T-cell (primary cell): ENCODE data around the gene HDAC9. TPM values are rescaled to one million over a fixed set of nuclear protein-coding genes. Genes with fewer than 3 reads are reported as not detected.
A peak's percentile ranks its signal among the peaks of the same experiment; 100 is the strongest.

Experiments used
- ATAC-seq, 4 experiments: fragments of 200-7000 bp in 3 of 4; fragments of 150-1000 bp in 1 of 4; cut with Tn5 transposase; replicated peaks in 1 of 4; 1 replicate in 3 of 4; 2 replicates in 1 of 4; pipeline ENCODE4 v1.10.0; 2021; ENCODE audit warnings: moderate library complexity in 3 of 4, mild to moderate bottlenecking in 2 of 4, moderate number of reproducible peaks in 1 of 4
- CTCF ChIA-PET, 2 donors: fragments of 300-600 bp; sonication (Branson Sonifier 250); formaldehyde crosslinking; loops; one replicate each; lab custom pipeline; 2022; ENCODE audit warnings: antibody characterized with exemption in 2 of 2; lab: Charles Lee
- POLR2A ChIA-PET, 2 donors: fragments of 300-600 bp; sonication (Branson Sonifier 250); formaldehyde crosslinking; loops; one replicate each; lab custom pipeline; 2022; ENCODE audit warnings: antibody characterized with exemption in 2 of 2; lab: Charles Lee
- DNase-seq, 35 experiments: peaks; one replicate each; pipeline versions ENCODE4 v3.0.0 to v3.0.0-alpha.2; 2013 to 2023
- H3K27ac ChIP-seq: one replicate; pipeline ENCODE4 v1.5.1; 2013; ENCODE audit warnings: low read length
- H3K27me3 ChIP-seq, 2 experiments: replicated peaks in 1 of 2; 1 replicate in 1 of 2; 2 replicates in 1 of 2; pipeline versions ENCODE4 v1.6.1 to v1.7.0; 2013; ENCODE audit warnings: low read length in 1 of 2, mixed read lengths in 1 of 2; ENCODE audit not compliant: control insufficient read depth in 2 of 2, insufficient read depth in 2 of 2; ENCODE audit errors: extremely low read depth in 1 of 2
- H3K36me3 ChIP-seq, 2 donors: 1 replicate in 1 of 2; 2 replicates in 1 of 2; pipeline versions ENCODE4 v1.6.1 to v1.7.0; 2013; ENCODE audit warnings: low read length in 1 of 2; ENCODE audit not compliant: control insufficient read depth in 2 of 2, insufficient read depth in 1 of 2; ENCODE audit errors: extremely low read depth in 1 of 2
- H3K4me1 ChIP-seq, 2 experiments: 1 replicate in 1 of 2; 2 replicates in 1 of 2; pipeline versions ENCODE4 v1.6.1 to v1.7.0; 2013; ENCODE audit warnings: low read length in 2 of 2, mixed read lengths in 1 of 2; ENCODE audit not compliant: insufficient read depth in 2 of 2, control insufficient read depth in 1 of 2; ENCODE audit errors: extremely low read depth in 1 of 2
- H3K4me3 ChIP-seq, 2 donors: 1 replicate in 1 of 2; 2 replicates in 1 of 2; pipeline versions ENCODE4 v1.5.1 to v1.7.0; 2013; ENCODE audit warnings: mild to moderate bottlenecking in 2 of 2, low read length in 1 of 2, moderate library complexity in 1 of 2; ENCODE audit not compliant: control insufficient read depth in 1 of 2; ENCODE audit errors: extremely low read depth in 1 of 2
- H3K9me3 ChIP-seq: 2 replicates; pipeline ENCODE4 v1.7.0; 2013
- H3K27ac Mint-ChIP-seq, 2 donors: one replicate each; pipeline ENCODE4 v1.8.0; 2020 to 2021; ENCODE audit warnings: mild to moderate bottlenecking in 2 of 2, mixed read lengths in 2 of 2
- H3K27me3 Mint-ChIP-seq, 2 donors: one replicate each; pipeline ENCODE4 v1.8.0; 2021 to 2022; ENCODE audit warnings: mixed read lengths in 2 of 2
- H3K36me3 Mint-ChIP-seq: one replicate; pipeline ENCODE4 v1.8.0; 2021; ENCODE audit warnings: mixed read lengths
- H3K4me1 Mint-ChIP-seq, 3 donors: one replicate each; pipeline ENCODE4 v1.8.0; 2020 to 2022; ENCODE audit warnings: mixed read lengths in 3 of 3, mild to moderate bottlenecking in 1 of 3
- H3K4me3 Mint-ChIP-seq, 3 donors: one replicate each; pipeline ENCODE4 v1.8.0; 2020 to 2022; ENCODE audit warnings: mild to moderate bottlenecking in 3 of 3, mixed read lengths in 3 of 3, moderate library complexity in 3 of 3
- H3K9me3 Mint-ChIP-seq, 3 donors: one replicate each; pipeline ENCODE4 v1.8.0; 2020 to 2022; ENCODE audit warnings: mixed read lengths in 3 of 3
- WGBS: methylation state at CpG from one replicate; pipeline ENCODE4 v1.1.5; 2013; ENCODE audit warnings: missing lambda C conversion rate; ENCODE audit not compliant: insufficient coverage; 5-methylcytosine and 5-hydroxymethylcytosine counted together
- total RNA-seq, 35 experiments: library from RNA in 6 of 35; stranded (reverse) in 6 of 35; fragments of 120-200 nt in 1 of 35; gene quantifications; one replicate each; pipeline versions ENCODE4 v1.2.1 to v1.2.4 and lab custom pipeline; 2013 to 2026

The HDAC9 gene
- total RNA-seq, 5 donors from 2014 or later (not counting 1 experiment from before 2014, with no cell fraction given) = 2.8 to 6.7 (median 4.7) TPM

- ATAC-seq = no peak
- no peaks in the 10 kb centered on the region for H3K27me3 Mint-ChIP-seq
- peak overlapping the region in 1 of 3 donors; percentile 1 for H3K4me3 Mint-ChIP-seq
- H3K9me3 Mint-ChIP-seq = no peaks in the 10 kb centered on the region
- no peak overlapping the region for H3K27ac Mint-ChIP-seq
- 54% methylated on average over 2 of the region's 10 CpGs for WGBS
- no peaks in the 10 kb centered on the region for H3K36me3 ChIP-seq
- no peak overlapping the region for H3K27ac ChIP-seq
- no peaks in the 10 kb centered on the region for H3K4me1 ChIP-seq
- DNase-seq = peak in 1 of 35 experiments; percentile 6
- H3K36me3 Mint-ChIP-seq = no peaks in the 10 kb centered on the region
- ChIA-PET CTCF (interaction anchor here in 1 of 2 donors (0.6 kb wide), 1 partner anchor 871 kb away, joined by 5 read pairs; no protein-coding TSS in a partner anchor), POLR2A (no interaction called here)
- no peaks in the 10 kb centered on the region for H3K27me3 ChIP-seq
- no peak overlapping the region for H3K4me3 ChIP-seq
- peaks cover 0 to 7% (median 0%) of the 10 kb centered on the region in 3 donors for H3K4me1 Mint-ChIP-seq
- no peaks in the 10 kb centered on the region for H3K9me3 ChIP-seq
Observed at GRCh38 chr7:18508443-18509427, 13.2 kb downstream of the HDAC9 start.

GRCh38 chr7:18509481-18509880, 13.9 kb downstream of the HDAC9 start:
- DNase-seq = no peak
- peaks cover 0 to 7% (median 0%) of the 10 kb centered on the region in 3 donors for H3K4me1 Mint-ChIP-seq
- Histone ChIP-seq H3K4me3 (no peak overlapping the region), H3K9me3 (no peaks in the 10 kb centered on the region), H3K36me3 (no peaks in the 10 kb centered on the region), H3K4me1 (no peaks in the 10 kb centered on the region), H3K27ac (no peak overlapping the region), H3K27me3 (no peaks in the 10 kb centered on the region)
- ChIA-PET CTCF (no interaction called here), POLR2A (no interaction called here)
- H3K36me3 Mint-ChIP-seq = no peaks in the 10 kb centered on the region
- H3K27me3 Mint-ChIP-seq = no peaks in the 10 kb centered on the region
- no CpG with 5 or more reads among the region's 2 CpGs for WGBS
- no peak overlapping the region for H3K4me3 Mint-ChIP-seq
- no peaks in the 10 kb centered on the region for H3K9me3 Mint-ChIP-seq
- no peak for ATAC-seq
- H3K27ac Mint-ChIP-seq = no peak overlapping the region

DNA sequence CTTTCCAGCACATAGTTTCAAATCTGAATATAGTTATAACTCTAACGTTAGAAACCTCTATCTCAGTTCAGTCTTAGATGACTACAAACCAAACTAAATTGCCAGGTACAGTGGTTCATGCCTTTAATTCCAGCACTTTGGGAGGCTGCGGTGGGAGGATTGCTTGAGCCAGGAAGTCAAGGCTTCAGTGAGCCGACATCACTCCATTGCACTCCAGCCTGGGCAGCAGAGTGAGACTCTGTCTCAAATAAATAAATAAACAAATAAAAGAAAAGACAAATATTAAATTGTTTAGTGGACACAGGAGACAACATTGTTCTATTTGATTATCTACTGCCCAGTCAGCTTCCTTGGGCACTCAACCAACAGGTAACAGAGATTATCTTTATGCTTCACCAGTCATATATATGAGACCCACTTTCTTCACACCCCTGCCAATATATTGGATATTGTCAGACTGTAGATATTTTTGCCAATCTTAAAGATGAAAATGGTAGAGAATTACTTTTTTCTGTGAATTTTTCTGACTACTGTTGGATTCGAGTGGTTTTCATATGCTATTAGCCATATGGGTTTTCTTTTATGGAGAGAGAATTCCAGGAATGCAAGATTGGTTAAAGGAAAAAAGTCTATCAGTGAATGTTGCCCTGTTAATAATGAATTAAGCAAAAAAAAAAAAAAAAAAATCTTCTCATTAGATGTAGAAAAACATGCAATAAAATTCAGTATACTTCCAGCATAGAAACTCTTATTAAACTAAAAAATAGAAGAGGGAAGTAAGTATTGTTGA, 16.0 kb downstream of the HDAC9 start:
- Histone ChIP-seq H3K27ac (no peak overlapping the region), H3K4me3 (no peak overlapping the region), H3K4me1 (no peaks in the 10 kb centered on the region), H3K27me3 (no peaks in the 10 kb centered on the region), H3K9me3 (no peaks in the 10 kb centered on the region), H3K36me3 (no peaks in the 10 kb centered on the region)
- Mint-ChIP-seq H3K27ac (no peak overlapping the region), H3K4me3 (no peak overlapping the region), H3K36me3 (no peaks in the 10 kb centered on the region), H3K4me1 (peaks cover 0 to 4% (median 0%) of the 10 kb centered on the region in 3 donors), H3K9me3 (peaks cover 0 to 3% (median 0%) of the 10 kb centered on the region in 3 donors), H3K27me3 (no peaks in the 10 kb centered on the region)
- ChIA-PET POLR2A (no interaction called here), CTCF (no interaction called here)
- ATAC-seq (no peak), DNase-seq (no peak)
- WGBS = 100% methylated on average over 1 of the region's 4 CpGs

DNA sequence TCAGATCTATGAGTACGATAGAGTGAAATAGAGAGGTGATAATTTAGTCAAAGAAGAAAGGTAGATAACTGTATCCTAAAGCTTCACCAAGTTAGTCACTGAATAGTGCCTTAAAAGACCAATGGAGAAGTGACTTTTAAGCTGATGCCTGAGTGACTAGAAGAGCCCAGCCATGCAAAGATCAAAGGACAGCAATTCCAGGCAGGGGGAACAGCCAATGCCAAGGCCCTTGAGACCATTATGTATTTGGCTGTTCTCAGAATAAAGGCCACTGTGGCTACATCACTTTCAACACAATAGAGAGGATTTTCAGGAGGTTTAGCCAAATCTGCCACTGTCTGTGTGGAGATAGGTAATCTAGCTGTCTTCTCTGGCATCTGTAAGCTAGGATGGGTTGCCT, 17.8 kb downstream of the HDAC9 start:
- H3K27ac Mint-ChIP-seq = no peak overlapping the region
- peaks cover 0 to 3% (median 0%) of the 10 kb centered on the region in 3 donors for H3K9me3 Mint-ChIP-seq
- ChIA-PET CTCF (interaction anchor here in 1 of 2 donors (0.6 kb wide), 1 partner anchor 11 kb away, joined by 4 read pairs; no protein-coding TSS in a partner anchor), POLR2A (no interaction called here)
- no peaks in the 10 kb centered on the region for H3K27me3 Mint-ChIP-seq
- Histone ChIP-seq H3K4me1 (no peaks in the 10 kb centered on the region), H3K4me3 (no peak overlapping the region), H3K36me3 (no peaks in the 10 kb centered on the region), H3K27me3 (no peaks in the 10 kb centered on the region), H3K27ac (no peak overlapping the region), H3K9me3 (no peaks in the 10 kb centered on the region)
- ATAC-seq (no peak), DNase-seq (no peak)
- no peaks in the 10 kb centered on the region for H3K36me3 Mint-ChIP-seq
- H3K4me1 Mint-ChIP-seq = no peaks in the 10 kb centered on the region
- no peak overlapping the region for H3K4me3 Mint-ChIP-seq
- WGBS = no CpG with 5 or more reads among the region's 1 CpG

DNA sequence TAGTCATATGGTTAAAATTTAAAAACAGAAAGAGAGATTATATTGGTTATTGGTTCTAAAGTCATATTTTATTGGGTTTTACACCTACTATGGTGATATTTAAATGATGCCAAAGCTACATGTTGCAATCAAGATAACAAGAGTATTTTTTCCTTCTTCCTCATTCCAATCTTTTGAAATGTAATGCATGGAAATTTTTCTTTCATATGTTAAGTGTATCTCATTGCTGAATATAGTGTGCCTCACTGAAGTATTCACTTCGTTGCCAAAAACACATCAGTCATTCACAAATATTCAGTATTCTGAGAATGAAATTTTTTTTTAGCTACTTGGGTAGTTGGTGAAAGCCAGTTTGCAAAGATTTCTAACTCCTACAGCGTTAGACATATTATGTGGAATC, 19.5 kb downstream of the HDAC9 start:
- Histone ChIP-seq H3K36me3 (no peaks in the 10 kb centered on the region), H3K4me1 (no peaks in the 10 kb centered on the region), H3K27me3 (no peaks in the 10 kb centered on the region), H3K4me3 (no peak overlapping the region), H3K9me3 (no peaks in the 10 kb centered on the region), H3K27ac (no peak overlapping the region)
- Mint-ChIP-seq H3K4me1 (no peaks in the 10 kb centered on the region), H3K36me3 (no peaks in the 10 kb centered on the region), H3K27ac (no peak overlapping the region), H3K4me3 (no peak overlapping the region), H3K27me3 (no peaks in the 10 kb centered on the region), H3K9me3 (peaks cover 0 to 3% (median 0%) of the 10 kb centered on the region in 3 donors)
- ChIA-PET POLR2A (no interaction called here), CTCF (no interaction called here)
- no peak for DNase-seq
- WGBS = 80% methylated on average over 1 of the region's 2 CpGs
- no peak for ATAC-seq

GRCh38 chr7:18517646-18518045, 22.1 kb downstream of the HDAC9 start:
- Mint-ChIP-seq H3K4me1 (peaks cover 0 to 5% (median 0%) of the 10 kb centered on the region in 3 donors), H3K4me3 (no peak overlapping the region), H3K9me3 (peaks cover 0 to 3% (median 0%) of the 10 kb centered on the region in 3 donors), H3K27ac (no peak overlapping the region), H3K36me3 (no peaks in the 10 kb centered on the region), H3K27me3 (no peaks in the 10 kb centered on the region)
- Histone ChIP-seq H3K27me3 (no peaks in the 10 kb centered on the region), H3K36me3 (no peaks in the 10 kb centered on the region), H3K4me3 (no peak overlapping the region), H3K27ac (no peak overlapping the region), H3K9me3 (no peaks in the 10 kb centered on the region), H3K4me1 (no peaks in the 10 kb centered on the region)
- ChIA-PET POLR2A (no interaction called here), CTCF (no interaction called here)
- DNase-seq (no peak), ATAC-seq (no peak)
- no CpG with 5 or more reads among the region's 2 CpGs for WGBS
